A673 (cell line): ENCODE results near the gene MORC1. TPM values are rescaled to one million over a fixed set of nuclear protein-coding genes. Genes with fewer than 3 reads are reported as not detected.

Experiments
- BruUV-seq: library from RNA; stranded (reverse); fragments of 400-500 nt; replicated peaks from 2 replicates; lab custom pipeline; 2021; lab: Mats Ljungman, UMichigan
- CTCF ChIA-PET: fragments of 300-600 bp; sonication (Branson Sonifier 250); formaldehyde crosslinking; loops from one replicate; lab custom pipeline; 2022; ENCODE audit warnings: antibody characterized with exemption; lab: Charles Lee
- POLR2A ChIA-PET: fragments of 300-600 bp; sonication (Branson Sonifier 250); formaldehyde crosslinking; loops from one replicate; lab custom pipeline; 2022; ENCODE audit warnings: antibody characterized with exemption; ENCODE audit not compliant: low non-redundant PET; lab: Charles Lee
- DNase-seq: peaks from one replicate; pipeline ENCODE4 v3.0.0-alpha.2; 2015; ENCODE audit warnings: low spot score
- H3K27ac ChIP-seq: fragments of 200-600 bp; sonication (generic); 2 replicates; pipeline ENCODE4 v1.5.1; 2016; ENCODE audit warnings: mixed run types, low read depth, mild to moderate bottlenecking, mixed read lengths, antibody characterized with exemption, low read length; ENCODE audit not compliant: poor library complexity, severe bottlenecking
- H3K27me3 ChIP-seq: fragments of 200-600 bp; sonication (generic); replicated peaks from 2 replicates; pipeline ENCODE4 v1.6.1; 2017; ENCODE audit warnings: mixed run types, low read depth, mild to moderate bottlenecking, mixed read lengths, antibody characterized with exemption, low read length; ENCODE audit not compliant: insufficient read depth, poor library complexity
- H3K36me3 ChIP-seq: fragments of 200-600 bp; sonication (generic); 2 replicates; pipeline ENCODE4 v1.6.1; 2016; ENCODE audit warnings: mixed run types, mild to moderate bottlenecking, mixed read lengths, antibody characterized with exemption, low read length; ENCODE audit not compliant: insufficient read depth, poor library complexity, severe bottlenecking
- H3K4me1 ChIP-seq: fragments of 200-600 bp; sonication (generic); 2 replicates; pipeline ENCODE4 v1.6.1; 2017; ENCODE audit warnings: mixed run types, mild to moderate bottlenecking, mixed read lengths, antibody characterized with exemption, low read length; ENCODE audit not compliant: insufficient read depth, poor library complexity, severe bottlenecking
- H3K4me3 ChIP-seq: fragments of 200-600 bp; sonication (generic); 2 replicates; pipeline ENCODE4 v1.5.1; 2016; ENCODE audit warnings: low read depth, mixed run types, mild to moderate bottlenecking, mixed read lengths, low read length; ENCODE audit not compliant: poor library complexity, severe bottlenecking
- H3K9me3 ChIP-seq: fragments of 200-600 bp; sonication (generic); 2 replicates; pipeline ENCODE4 v1.6.1; 2016; ENCODE audit warnings: mixed run types, low read depth, mild to moderate bottlenecking, mixed read lengths, antibody characterized with exemption, low read length; ENCODE audit not compliant: poor library complexity, severe bottlenecking
- CTCF ChIP-seq: fragments of 300-800, 200-600 bp; sonication (generic); conservative IDR thresholded peaks from 2 replicates; pipeline ENCODE4 v1.5.1; 2017; ENCODE audit warnings: low read depth, mild to moderate bottlenecking, antibody characterized with exemption, low read length, moderate library complexity, mixed read lengths
- EZH2 ChIP-seq: fragments of 200-600 bp; sonication (generic); IDR thresholded peaks from 2 replicates; pipeline ENCODE4 v1.6.1; 2017; ENCODE audit warnings: borderline replicate concordance, low read depth, mild to moderate bottlenecking, mixed read lengths, antibody characterized with exemption, low read length; ENCODE audit not compliant: poor library complexity, severe bottlenecking
- intact Hi-C: fragments of 100-400 bp; cut with micrococcal nuclease; formaldehyde crosslinking; loops from one replicate; pipeline ENCODE4 v1.10.0; 2022; ENCODE audit not compliant: unreplicated experiment
- total RNA-seq: library from RNA; stranded (reverse); gene quantifications from 2 replicates; pipeline ENCODE4 v1.2.3, GENCODE V29; 2021

The MORC1 gene
- total RNA-seq, 1 experiment from 2014 or later = 0.88 TPM

- DNase-seq = peak; percentile 8
- H3K4me1 ChIP-seq = no peaks in the 10 kb centered on the region
- H3K9me3 ChIP-seq = no peaks in the 10 kb centered on the region
- TF ChIP-seq CTCF = no peak
- no peak for TF ChIP-seq EZH2
- H3K4me3 ChIP-seq = no peak overlapping the region
- no peak overlapping the region for H3K27ac ChIP-seq
- no TSS peak for BruUV-seq
- no peaks in the 10 kb centered on the region for H3K27me3 ChIP-seq
- POLR2A ChIA-PET = no interaction called here
- intact Hi-C loops = no loop called here
- CTCF ChIA-PET = no interaction called here
- no peaks in the 10 kb centered on the region for H3K36me3 ChIP-seq
These were observed 13.3 kb upstream of the MORC1 start for GRCh38 chr3:109131276-109131675.

- no peak for DNase-seq
- Histone ChIP-seq H3K4me3 (no peak overlapping the region), H3K36me3 (no peaks in the 10 kb centered on the region), H3K27ac (no peak overlapping the region), H3K4me1 (no peaks in the 10 kb centered on the region), H3K9me3 (no peaks in the 10 kb centered on the region), H3K27me3 (no peaks in the 10 kb centered on the region)
- ChIA-PET CTCF (no interaction called here), POLR2A (no interaction called here)
- intact Hi-C loops = no loop called here
- TF ChIP-seq CTCF (no peak), EZH2 (no peak)
- BruUV-seq = no TSS peak
These were observed 9.6 kb upstream of the MORC1 start for GRCh38 chr3:109127553-109127952.

- TF ChIP-seq CTCF (no peak), EZH2 (no peak)
- BruUV-seq = no TSS peak
- no peaks in the 10 kb centered on the region for H3K9me3 ChIP-seq
- no peaks in the 10 kb centered on the region for H3K4me1 ChIP-seq
- POLR2A ChIA-PET = no interaction called here
- no peak overlapping the region for H3K4me3 ChIP-seq
- no peak overlapping the region for H3K27ac ChIP-seq
- no peak for DNase-seq
- CTCF ChIA-PET = no interaction called here
- no peaks in the 10 kb centered on the region for H3K36me3 ChIP-seq
- intact Hi-C loops = no loop called here
- H3K27me3 ChIP-seq = no peaks in the 10 kb centered on the region
These were observed 8.0 kb upstream of the MORC1 start for GRCh38 chr3:109125902-109126301.
